NT2/D1 (cell line): ENCODE measurements around the gene RPLP1.
A peak's percentile ranks its signal among the peaks of the same experiment; 100 is the strongest.

Experiments
- DNase-seq: peaks from one replicate; pipeline ENCODE4 v3.0.0-alpha.2; 2011; ENCODE audit warnings: low read depth, low spot score
- H3K27me3 ChIP-seq: 2 replicates; pipeline ENCODE4 v1.6.0; 2011; ENCODE audit warnings: mild to moderate bottlenecking; ENCODE audit not compliant: insufficient read length, insufficient read depth
- H3K36me3 ChIP-seq: 2 replicates; pipeline ENCODE4 v1.6.1; 2011; ENCODE audit warnings: mild to moderate bottlenecking, low read length, mixed read lengths; ENCODE audit not compliant: insufficient read depth, insufficient read length
- H3K4me1 ChIP-seq: 2 replicates; pipeline ENCODE4 v1.5.1; 2011; ENCODE audit not compliant: insufficient read depth, insufficient read length
- H3K4me3 ChIP-seq: 2 replicates; pipeline ENCODE4 v1.5.1; 2011; ENCODE audit warnings: low read depth; ENCODE audit not compliant: insufficient read length
- H3K9ac ChIP-seq: 2 replicates; pipeline ENCODE4 v1.6.0; 2011; ENCODE audit warnings: low read depth; ENCODE audit not compliant: insufficient read length
- H3K9me3 ChIP-seq: 2 replicates; pipeline ENCODE4 v1.5.1; 2011; ENCODE audit warnings: mild to moderate bottlenecking, low read length; ENCODE audit not compliant: insufficient read depth
- SUZ12 ChIP-seq: IDR thresholded peaks from 2 replicates; pipeline ENCODE4 v1.6.1; 2011; ENCODE audit not compliant: insufficient read length, insufficient read depth; ENCODE audit errors: extremely low read depth
- YY1 ChIP-seq: IDR thresholded peaks from 2 replicates; pipeline ENCODE4 v1.6.1; 2011; ENCODE audit not compliant: insufficient read length, insufficient read depth
- ZNF274 ChIP-seq: IDR thresholded peaks from 2 replicates; pipeline ENCODE4 v1.6.1; 2011; ENCODE audit warnings: mild to moderate bottlenecking, low read depth, low read length

RPLP1 gene

GRCh38 chr15:69412701-69413100, 39.9 kb upstream of the RPLP1 start:
- TF ChIP-seq ZNF274 (no peak), YY1 (no peak), SUZ12 (no peak)
- Histone ChIP-seq H3K9ac (no peak overlapping the region), H3K4me3 (no peak overlapping the region), H3K36me3 (peaks cover 19% of the 10 kb centered on the region), H3K9me3 (no peaks in the 10 kb centered on the region), H3K27me3 (no peaks in the 10 kb centered on the region), H3K4me1 (no peaks in the 10 kb centered on the region)
- no peak for DNase-seq

GRCh38 chr15:69413822-69414700, 38.6 kb upstream of the RPLP1 start, which contains the start of gene KIF23:
KIF23 (plus strand) TSS chr15:69414349; CDS start chr15:69414466, 117 bp downstream.
- peak within 1 kb of the TSS; percentile 88 for H3K9ac ChIP-seq
- H3K9me3 ChIP-seq: no peaks in the 10 kb centered on the region
- peak within 1 kb of the TSS; percentile 85 for H3K4me3 ChIP-seq
- DNase-seq: peak; percentile 91
- TF ChIP-seq SUZ12 (no peak), YY1 (no peak), ZNF274 (no peak)
- peaks cover 33% of the 10 kb centered on the region for H3K36me3 ChIP-seq
- no peaks in the 10 kb centered on the region for H3K27me3 ChIP-seq
- H3K4me1 ChIP-seq: no peaks in the 10 kb centered on the region

GRCh38 chr15:69414701-69415167, 37.9 kb upstream of the RPLP1 start:
- H3K4me3 ChIP-seq: peak overlapping the region; percentile 85
- no peaks in the 10 kb centered on the region for H3K27me3 ChIP-seq
- no peak for TF ChIP-seq SUZ12
- H3K36me3 ChIP-seq: peaks cover 39% of the 10 kb centered on the region
- DNase-seq: no peak
- no peaks in the 10 kb centered on the region for H3K4me1 ChIP-seq
- peak overlapping the region; percentile 88 for H3K9ac ChIP-seq
- no peaks in the 10 kb centered on the region for H3K9me3 ChIP-seq

GRCh38 chr15:69415381-69415780, 37.2 kb upstream of the RPLP1 start:
- Histone ChIP-seq H3K4me1 (no peaks in the 10 kb centered on the region), H3K9ac (peak overlapping the region; percentile 88), H3K27me3 (no peaks in the 10 kb centered on the region), H3K36me3 (peaks cover 46% of the 10 kb centered on the region), H3K4me3 (peak overlapping the region; percentile 85), H3K9me3 (no peaks in the 10 kb centered on the region)
- no peak for TF ChIP-seq YY1
- TF ChIP-seq SUZ12: no peak
- TF ChIP-seq ZNF274: no peak
- DNase-seq: no peak

GRCh38 chr15:69417581-69417980, 35.0 kb upstream of the RPLP1 start:
- TF ChIP-seq ZNF274: no peak
- no peak for TF ChIP-seq YY1
- no peak for TF ChIP-seq SUZ12
- DNase-seq: no peak
- Histone ChIP-seq H3K4me1 (no peaks in the 10 kb centered on the region), H3K4me3 (no peak overlapping the region), H3K36me3 (peaks cover 67% of the 10 kb centered on the region), H3K9me3 (no peaks in the 10 kb centered on the region), H3K9ac (no peak overlapping the region), H3K27me3 (no peaks in the 10 kb centered on the region)

GRCh38 chr15:69421498-69421897, 31.1 kb upstream of the RPLP1 start:
- Histone ChIP-seq H3K27me3 (no peaks in the 10 kb centered on the region), H3K36me3 (peaks cover 96% of the 10 kb centered on the region), H3K9ac (no peak overlapping the region), H3K4me1 (no peaks in the 10 kb centered on the region), H3K9me3 (no peaks in the 10 kb centered on the region), H3K4me3 (no peak overlapping the region)
- DNase-seq: no peak
- TF ChIP-seq SUZ12 (no peak), ZNF274 (no peak)

- no peak for DNase-seq
- Histone ChIP-seq H3K4me3 (no peak overlapping the region), H3K9me3 (no peaks in the 10 kb centered on the region), H3K27me3 (no peaks in the 10 kb centered on the region), H3K4me1 (no peaks in the 10 kb centered on the region), H3K9ac (no peak overlapping the region), H3K36me3 (peaks cover 98% of the 10 kb centered on the region)
- TF ChIP-seq ZNF274 (no peak), SUZ12 (no peak), YY1 (no peak)
Observed at GRCh38 chr15:69422336-69422895, 30.2 kb upstream of the RPLP1 start.
